Measurements from ENCODE around the gene HIGD1B. TPM values are rescaled to one million over a fixed set of nuclear protein-coding genes. Genes with fewer than 3 reads are reported as not detected.

HIGD1B gene
- total and polyA plus RNA-seq, 2 of the 4 experiments (the other 2 are of a cell fraction) = not detected

- TF ChIP-seq CTCF (conservative IDR thresholded peaks at IDR 0.05; ENCODE audit: low read depth, low read length) (no peak), POLR2A (IDR thresholded peaks at IDR 0.05; ENCODE audit: low read depth, low read length) (no peak)
Observed at GRCh38 chr17:44889003-44889402, 41.3 kb downstream of the HIGD1B start (continued).

- ChIA-PET CTCF (interaction anchor here (1.2 kb wide), 1 partner anchor 243 kb away, joined by 3 read pairs; the partner anchor contains the start of gene ACBD4), POLR2A (ENCODE audit: unreplicated experiment) (no interaction called here)
- Histone ChIP-seq H3K4me2 (ENCODE audit: low read depth, low read length) (no peak overlapping the region), H3K23ac (ENCODE audit: low read depth, low read length) (no peak overlapping the region), H3K27ac (ENCODE audit: insufficient read depth, low read length) (no peak overlapping the region), H2AK5ac (ENCODE audit: low read depth, low read length) (no peak overlapping the region), H3K56ac (ENCODE audit: extremely low read depth, insufficient read depth, low read length) (no peak overlapping the region), H3K79me1 (ENCODE audit: low read depth in 1 of 2, low read length in 2 of 2) (peaks cover 21 to 55% of the 10 kb centered on the region in 2 experiments), H3K9me1 (ENCODE audit: insufficient read depth, low read length) (peaks cover 8% of the 10 kb centered on the region), H4K8ac (ENCODE audit: low read depth in 2 of 2, low read length in 2 of 2) (no peak overlapping the region), H2AK9ac (replicated peaks; ENCODE audit: low read depth, low read length, poor library complexity) (no peak overlapping the region), H2AFZ (replicated peaks; ENCODE audit: low read length, poor library complexity) (no peak overlapping the region), H3K14ac (replicated peaks; ENCODE audit: low read depth, low read length) (no peak overlapping the region), H3K4ac (ENCODE audit: low read depth, low read length) (no peak overlapping the region), H3K4me3 (ENCODE audit: insufficient read depth, low read depth, low read length) (no peak overlapping the region), H4K91ac (ENCODE audit: insufficient read depth, low read depth, low read length) (no peak overlapping the region), H4K5ac (ENCODE audit: low read depth, low read length) (no peak overlapping the region), H3K27me3 (ENCODE audit: control insufficient read depth, insufficient read depth, low read length) (no peaks in the 10 kb centered on the region), H2BK15ac (ENCODE audit: low read depth, low read length) (no peak overlapping the region), H2BK20ac (ENCODE audit: low read depth, low read length) (no peak overlapping the region), H3K9ac (ENCODE audit: low read depth, low read length) (no peak overlapping the region), H3K36me3 (ENCODE audit: control insufficient read depth, insufficient read depth, low read length) (peaks cover 20% of the 10 kb centered on the region), H4K20me1 (ENCODE audit: insufficient read depth, low read length) (peaks cover 23% of the 10 kb centered on the region), H2BK120ac (ENCODE audit: low read depth, low read length) (no peak overlapping the region), H2BK5ac (ENCODE audit: low read depth, low read length, poor library complexity, severe bottlenecking) (no peak overlapping the region), H3K4me1 (ENCODE audit: control insufficient read depth, insufficient read depth, low read length) (no peaks in the 10 kb centered on the region), H3K9me3 (ENCODE audit: control insufficient read depth, insufficient read depth, low read length) (no peaks in the 10 kb centered on the region), H3K18ac (ENCODE audit: low read depth, low read length) (no peak overlapping the region)
- dilution Hi-C loops (cut with HindIII; ENCODE audit: low sequenced_read_pairs, unreplicated experiment) (no loop called here), in situ Hi-C loops (cut with MboI; ENCODE audit: low sequenced_read_pairs) (no loop called here), intact Hi-C loops (cut with micrococcal nuclease) (no loop called here)
- BruUV-seq (replicated peaks) = no TSS peak
- DNase-seq = no peak
- no peak for ATAC-seq (ENCODE audit: low read depth)
- TF ChIP-seq MAZ (IDR thresholded peaks at IDR 0.05; ENCODE audit: borderline replicate concordance, low read depth, low read length) (no peak), CHD1 (IDR thresholded peaks at IDR 0.05; ENCODE audit: low read depth, low read length) (no peak), CTCF (conservative IDR thresholded peaks at IDR 0.05; ENCODE audit: low read depth, low read length) (no peak), RAD21 (IDR thresholded peaks at IDR 0.05; ENCODE audit: low read length) (no peak), MAFK (IDR thresholded peaks at IDR 0.05; ENCODE audit: low read depth, low read length) (no peak), NFE2L2 (IDR thresholded peaks at IDR 0.05; ENCODE audit: low read depth, low read length) (no peak), SMC3 (IDR thresholded peaks at IDR 0.05; ENCODE audit: low read depth, low read length) (no peak), USF2 (IDR thresholded peaks at IDR 0.05; ENCODE audit: low read depth, low read length) (no peak), ELK1 (IDR thresholded peaks at IDR 0.05; ENCODE audit: borderline replicate concordance, low read depth, low read length) (no peak), POLR2A (IDR thresholded peaks at IDR 0.05; ENCODE audit: low read depth, low read length) (no peak), MXI1 (IDR thresholded peaks at IDR 0.05; ENCODE audit: borderline replicate concordance, low read depth, low read length) (no peak)
Observed at GRCh38 chr17:44892250-44892649, 44.6 kb downstream of the HIGD1B start.

Data from IMR-90 (cell line).